PFSK-1 (cell line): ENCODE measurements around the gene BCLAF1.

Source experiments
- FOXP2 ChIP-seq: optimal IDR thresholded peaks from 2 replicates; pipeline ENCODE3; 2011; ENCODE audit warnings: borderline replicate concordance, control low read depth, inconsistent platforms; ENCODE audit not compliant: insufficient read depth; ENCODE audit errors: extremely low read length, extremely low read depth
- POLR2AphosphoS5 ChIP-seq: IDR thresholded peaks from 2 replicates; pipeline ENCODE4 v1.6.1; 2012; ENCODE audit warnings: low read depth, mild to moderate bottlenecking, control low read depth, low read length, moderate library complexity
- SIN3A ChIP-seq: IDR thresholded peaks from 2 replicates; pipeline ENCODE4 v1.6.1; 2012; ENCODE audit warnings: mild to moderate bottlenecking, low read length, moderate library complexity, borderline replicate concordance; ENCODE audit not compliant: insufficient read depth
- TAF1 ChIP-seq: IDR thresholded peaks from 2 replicates; pipeline ENCODE4 v1.6.1; 2012; ENCODE audit warnings: low read length, control low read depth, borderline replicate concordance; ENCODE audit not compliant: insufficient read depth
- TF ChIP-seq, protein P1 (sequence below), 2 experiments: IDR thresholded peaks; 2 replicates each; pipeline versions ENCODE4 v1.6.1 to v1.8.0; 2011 to 2012; ENCODE audit warnings: low read depth in 2 of 2, low read length in 2 of 2, control low read depth in 1 of 2, inconsistent platforms in 1 of 2, mild to moderate bottlenecking in 1 of 2, moderate library complexity in 1 of 2; ENCODE audit not compliant: insufficient read depth in 1 of 2

DNA sequence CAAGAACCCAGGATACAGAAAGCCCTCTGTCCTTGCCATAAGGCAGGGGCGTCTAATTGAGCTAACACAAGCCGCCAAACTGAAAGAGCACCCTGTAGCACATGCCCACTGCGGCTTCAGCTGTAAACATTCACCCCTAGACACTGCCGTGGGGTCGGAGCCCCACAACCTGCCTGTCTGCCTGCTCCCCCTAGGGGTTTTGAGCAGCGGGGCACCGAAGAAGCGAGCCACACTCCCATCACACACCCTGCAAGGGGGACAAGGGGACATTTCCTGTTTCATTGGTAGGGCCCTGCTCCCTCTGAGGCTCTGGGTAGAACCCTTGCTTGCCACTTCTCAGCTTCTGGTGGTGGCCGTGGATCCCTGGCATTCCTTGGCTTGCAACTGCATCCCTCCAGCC lies 45.2 kb upstream of the BCLAF1 start:
- TF ChIP-seq, protein P1, sequence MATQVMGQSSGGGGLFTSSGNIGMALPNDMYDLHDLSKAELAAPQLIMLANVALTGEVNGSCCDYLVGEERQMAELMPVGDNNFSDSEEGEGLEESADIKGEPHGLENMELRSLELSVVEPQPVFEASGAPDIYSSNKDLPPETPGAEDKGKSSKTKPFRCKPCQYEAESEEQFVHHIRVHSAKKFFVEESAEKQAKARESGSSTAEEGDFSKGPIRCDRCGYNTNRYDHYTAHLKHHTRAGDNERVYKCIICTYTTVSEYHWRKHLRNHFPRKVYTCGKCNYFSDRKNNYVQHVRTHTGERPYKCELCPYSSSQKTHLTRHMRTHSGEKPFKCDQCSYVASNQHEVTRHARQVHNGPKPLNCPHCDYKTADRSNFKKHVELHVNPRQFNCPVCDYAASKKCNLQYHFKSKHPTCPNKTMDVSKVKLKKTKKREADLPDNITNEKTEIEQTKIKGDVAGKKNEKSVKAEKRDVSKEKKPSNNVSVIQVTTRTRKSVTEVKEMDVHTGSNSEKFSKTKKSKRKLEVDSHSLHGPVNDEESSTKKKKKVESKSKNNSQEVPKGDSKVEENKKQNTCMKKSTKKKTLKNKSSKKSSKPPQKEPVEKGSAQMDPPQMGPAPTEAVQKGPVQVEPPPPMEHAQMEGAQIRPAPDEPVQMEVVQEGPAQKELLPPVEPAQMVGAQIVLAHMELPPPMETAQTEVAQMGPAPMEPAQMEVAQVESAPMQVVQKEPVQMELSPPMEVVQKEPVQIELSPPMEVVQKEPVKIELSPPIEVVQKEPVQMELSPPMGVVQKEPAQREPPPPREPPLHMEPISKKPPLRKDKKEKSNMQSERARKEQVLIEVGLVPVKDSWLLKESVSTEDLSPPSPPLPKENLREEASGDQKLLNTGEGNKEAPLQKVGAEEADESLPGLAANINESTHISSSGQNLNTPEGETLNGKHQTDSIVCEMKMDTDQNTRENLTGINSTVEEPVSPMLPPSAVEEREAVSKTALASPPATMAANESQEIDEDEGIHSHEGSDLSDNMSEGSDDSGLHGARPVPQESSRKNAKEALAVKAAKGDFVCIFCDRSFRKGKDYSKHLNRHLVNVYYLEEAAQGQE (IDR thresholded peaks at IDR 0.05; ENCODE audit: insufficient read depth in 1 of 2, low read depth in 2 of 2, low read length in 2 of 2): no peak
- TF ChIP-seq POLR2AphosphoS5: no peak
- no peak for TF ChIP-seq FOXP2
- TF ChIP-seq TAF1: no peak
- TF ChIP-seq SIN3A: no peak
